ENCODE results near the gene COL4A3.

Gene COL4A3

GRCh38 chr2:227163998-227164762, at the start of gene COL4A3, which contains the start of gene COL4A4:
Gene COL4A3, plus strand, starts transcription at chr2:227164624. Its CDS starts 103 bp downstream, at chr2:227164727.
Gene COL4A4, minus strand, starts transcription at chr2:227164205. Its CDS starts 16,722 bp downstream, at chr2:227147483.
- peak; percentile 31 for DNase-seq (ENCODE audit: low read depth)

GRCh38 chr2:227115761-227116160, 48.7 kb upstream of the COL4A3 start:
- DNase-seq (ENCODE audit: low read depth) = peak; percentile 68

- no peak for DNase-seq (ENCODE audit: low read depth)
Observed at GRCh38 chr2:227117027-227117426, 47.4 kb upstream of the COL4A3 start.

DNA sequence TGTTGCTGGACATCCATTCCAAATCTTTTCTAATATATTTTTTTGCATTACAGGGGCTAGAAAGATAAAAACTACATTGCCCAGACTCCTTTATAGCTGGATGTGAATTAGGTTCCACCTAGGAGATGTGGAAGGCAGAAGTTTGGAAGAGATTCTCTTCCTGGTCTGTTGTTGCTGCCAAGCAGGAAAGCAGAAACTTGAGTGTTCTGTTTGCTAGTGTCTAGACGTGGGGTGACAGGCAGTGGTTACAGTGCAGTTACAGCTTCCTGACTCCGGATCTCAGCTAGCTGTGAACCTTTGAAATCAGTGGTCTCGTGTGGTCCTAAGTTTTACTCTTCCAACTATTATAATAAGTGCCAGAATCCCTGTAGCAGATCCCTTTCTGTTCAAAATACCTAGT, 46.6 kb upstream of the COL4A3 start:
- DNase-seq (ENCODE audit: low read depth) = no peak

- no peak for DNase-seq (ENCODE audit: low read depth)
Observed at GRCh38 chr2:227118353-227118752, 46.1 kb upstream of the COL4A3 start.

- no peak for DNase-seq (ENCODE audit: low read depth)
Observed at GRCh38 chr2:227123697-227124096, 40.7 kb upstream of the COL4A3 start.

GRCh38 chr2:227124811-227125210, 39.6 kb upstream of the COL4A3 start:
- DNase-seq (ENCODE audit: low read depth) = no peak

- peak; percentile 18 for DNase-seq (ENCODE audit: low read depth)
Observed at GRCh38 chr2:227125506-227125905, 38.9 kb upstream of the COL4A3 start.

DNA sequence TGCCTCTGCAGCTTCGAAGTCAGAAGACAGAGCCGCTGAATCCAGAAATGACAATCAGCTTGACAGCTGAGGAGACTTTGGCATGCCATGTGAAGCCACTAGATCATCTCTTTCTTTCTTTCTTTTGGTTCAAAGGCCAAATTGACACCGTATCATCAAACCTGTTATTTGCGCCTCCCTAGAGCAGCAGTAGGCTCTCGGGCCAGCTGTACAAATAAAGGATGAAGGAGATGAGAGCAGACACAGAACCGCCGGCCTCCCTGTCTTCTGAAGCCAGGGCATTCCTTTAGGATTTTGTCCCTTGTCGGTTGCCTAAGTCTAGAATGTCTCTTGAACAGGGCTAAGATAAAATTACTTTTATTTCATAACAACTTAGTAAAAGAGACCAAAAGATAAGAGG, 37.2 kb upstream of the COL4A3 start:
- DNase-seq (ENCODE audit: low read depth) = no peak

DNA sequence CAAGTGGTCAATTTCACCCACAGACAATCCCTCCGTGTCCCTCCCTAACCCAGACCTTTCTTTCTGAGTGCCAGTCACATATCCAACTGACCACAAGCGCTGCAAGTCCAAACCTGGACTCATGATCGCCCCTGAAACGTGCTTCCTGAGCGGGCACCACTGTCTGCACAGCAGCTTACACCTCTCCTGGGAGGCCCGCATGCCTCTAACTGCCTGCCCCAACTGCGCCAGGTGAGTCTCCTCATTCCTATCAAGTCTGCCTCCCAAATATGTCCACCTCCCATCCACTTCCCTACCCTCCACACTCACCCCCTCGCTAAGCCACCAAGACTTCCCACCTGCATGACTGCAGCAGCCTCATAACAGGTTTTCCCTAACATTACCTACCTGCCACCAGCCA, 33.8 kb upstream of the COL4A3 start:
- DNase-seq (ENCODE audit: low read depth) = no peak

DNA sequence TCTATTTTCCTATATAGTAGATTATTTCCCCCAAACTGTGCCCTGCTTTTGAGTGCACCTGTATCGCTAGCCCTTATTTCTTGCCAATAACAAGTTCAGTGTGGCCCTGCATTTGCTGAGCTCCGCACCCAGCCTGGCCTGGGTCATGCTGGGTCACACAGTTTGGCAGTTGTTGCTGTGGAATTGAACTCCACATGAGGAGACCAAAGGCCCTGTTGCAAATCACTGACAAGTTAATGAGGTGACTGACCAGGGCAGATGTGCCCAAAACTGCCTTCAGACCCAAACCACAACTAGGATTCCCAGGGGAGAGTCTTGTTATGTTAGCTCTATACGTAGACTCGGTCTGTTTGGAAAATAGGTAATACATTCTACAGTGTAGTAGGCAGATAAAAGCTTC, 31.4 kb upstream of the COL4A3 start:
- no peak for DNase-seq (ENCODE audit: low read depth)

- DNase-seq (ENCODE audit: low read depth) = peak; percentile 24
Observed at GRCh38 chr2:227134591-227134990, 29.8 kb upstream of the COL4A3 start.

DNA sequence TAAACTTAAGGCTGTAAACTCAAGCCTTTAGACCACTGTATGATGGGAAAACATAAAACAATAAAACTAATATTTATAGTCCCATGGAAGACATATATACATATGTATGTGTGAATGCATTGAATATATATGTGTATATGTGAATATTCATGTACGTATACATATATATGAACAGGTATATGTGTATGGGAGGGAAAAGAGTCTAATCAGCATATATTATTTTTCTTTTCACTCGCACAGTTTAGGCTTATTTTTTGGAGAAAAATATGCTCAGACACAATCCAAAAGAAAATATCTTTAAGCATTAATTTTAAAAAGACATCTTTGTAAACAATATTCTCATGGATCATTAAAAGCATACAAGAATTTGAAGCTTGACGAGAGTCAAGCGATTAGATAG, 23.1 kb upstream of the COL4A3 start:
- no peak for DNase-seq (ENCODE audit: low read depth)

DNA sequence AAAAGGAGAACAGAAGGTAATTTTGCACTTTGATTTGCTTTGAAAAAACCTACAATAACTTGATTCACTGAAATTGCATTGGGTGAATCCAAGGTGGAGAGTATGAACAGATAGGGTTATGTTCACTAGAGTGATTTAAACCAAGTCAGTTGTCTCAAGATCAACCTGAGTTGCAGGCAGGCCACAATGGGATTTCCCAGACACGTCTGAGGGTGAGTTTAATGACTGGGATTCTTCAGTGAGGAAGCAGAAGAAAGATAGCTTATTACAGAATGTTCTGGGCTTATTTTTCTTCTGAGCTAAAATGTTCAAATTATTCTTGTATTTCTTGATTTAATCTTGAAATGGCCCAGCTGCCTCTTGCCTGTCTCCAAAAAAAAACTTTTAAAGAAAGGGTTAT, 20.5 kb upstream of the COL4A3 start:
- DNase-seq (ENCODE audit: low read depth) = no peak

GRCh38 chr2:227146456-227146855, 18.0 kb upstream of the COL4A3 start:
- DNase-seq (ENCODE audit: low read depth) = no peak

DNA sequence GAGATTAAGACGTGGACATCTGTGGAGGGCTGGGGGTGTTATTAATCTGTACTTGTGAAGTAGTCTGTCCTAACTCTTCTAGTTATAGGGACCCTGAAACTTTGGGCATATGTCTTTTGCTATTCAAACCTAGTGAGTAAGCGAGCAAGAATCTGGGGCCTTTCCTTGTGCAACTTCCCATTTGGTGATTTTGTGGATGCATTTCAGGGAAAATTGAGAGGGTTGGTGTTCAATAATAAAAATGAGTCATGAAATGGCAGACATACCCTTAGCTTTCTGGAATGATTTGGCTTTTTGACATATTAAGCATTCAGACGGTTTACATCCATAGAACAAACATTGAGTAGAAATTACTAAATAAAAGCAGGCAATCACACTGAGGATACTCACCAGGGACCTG, 17.4 kb upstream of the COL4A3 start:
- DNase-seq (ENCODE audit: low read depth) = peak; percentile 67

GRCh38 chr2:227148106-227148505, 16.3 kb upstream of the COL4A3 start:
- no peak for DNase-seq (ENCODE audit: low read depth)

DNA sequence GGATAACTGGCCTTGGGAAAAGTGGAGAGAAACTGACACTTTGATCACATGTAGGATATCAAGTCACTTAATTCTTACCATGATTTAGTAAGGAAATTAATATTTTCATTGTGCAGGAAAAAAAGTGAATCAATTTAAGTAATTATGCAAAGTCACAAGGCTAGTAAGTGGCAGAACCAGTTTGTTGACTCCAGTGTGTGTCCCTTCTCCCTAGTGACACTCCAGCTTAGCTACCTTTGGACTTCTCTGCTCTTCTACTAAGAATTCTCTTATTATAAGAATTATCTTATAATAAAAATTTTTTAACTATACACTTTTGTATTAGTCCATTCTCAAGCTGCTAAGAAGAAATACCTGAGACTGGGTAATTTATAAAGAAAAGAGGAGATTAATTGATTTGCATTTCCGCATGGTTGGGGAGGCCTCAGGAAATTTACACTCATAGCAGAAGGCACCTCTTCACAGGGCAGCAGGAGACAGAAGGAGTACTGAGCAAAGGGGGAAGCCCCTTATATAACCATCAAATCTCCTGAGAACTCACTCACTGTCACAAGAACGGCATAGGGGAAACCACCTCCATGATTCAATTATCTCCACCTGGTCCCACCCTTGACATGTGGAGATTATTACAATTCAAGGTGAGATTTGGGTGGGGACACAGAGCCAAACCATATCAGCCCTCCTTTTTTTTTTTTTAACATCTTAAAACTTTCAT, 14.0 kb upstream of the COL4A3 start:
- no peak for DNase-seq (ENCODE audit: low read depth)

- DNase-seq (ENCODE audit: low read depth) = no peak
Observed at GRCh38 chr2:227152093-227152766, 12.2 kb upstream of the COL4A3 start.

- DNase-seq (ENCODE audit: low read depth) = peak; percentile 25
Observed at GRCh38 chr2:227153307-227153706, 11.1 kb upstream of the COL4A3 start.

GRCh38 chr2:227153758-227154486, 10.5 kb upstream of the COL4A3 start:
- DNase-seq (ENCODE audit: low read depth) = peak; percentile 46
